GM18858 (cell line): Measurements from ENCODE around the gene TAOK2.

Experiments
- ATAC-seq: cut with Tn5 transposase; IDR thresholded peaks from one replicate; pipeline ENCODE4 v1.9.1; 2021; ENCODE audit not compliant: unreplicated experiment

Gene TAOK2

DNA sequence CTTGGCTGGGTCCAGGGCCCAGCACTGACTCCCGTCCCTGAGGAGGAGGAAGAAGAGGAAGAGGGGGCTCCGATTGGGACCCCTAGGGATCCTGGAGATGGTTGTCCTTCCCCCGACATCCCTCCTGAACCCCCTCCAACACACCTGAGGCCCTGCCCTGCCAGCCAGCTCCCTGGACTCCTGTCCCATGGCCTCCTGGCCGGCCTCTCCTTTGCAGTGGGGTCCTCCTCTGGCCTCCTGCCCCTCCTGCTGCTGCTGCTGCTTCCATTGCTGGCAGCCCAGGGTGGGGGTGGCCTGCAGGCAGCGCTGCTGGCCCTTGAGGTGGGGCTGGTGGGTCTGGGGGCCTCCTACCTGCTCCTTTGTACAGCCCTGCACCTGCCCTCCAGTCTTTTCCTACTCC, 13.3 kb downstream of the TAOK2 start:
- ATAC-seq, result no peak

DNA sequence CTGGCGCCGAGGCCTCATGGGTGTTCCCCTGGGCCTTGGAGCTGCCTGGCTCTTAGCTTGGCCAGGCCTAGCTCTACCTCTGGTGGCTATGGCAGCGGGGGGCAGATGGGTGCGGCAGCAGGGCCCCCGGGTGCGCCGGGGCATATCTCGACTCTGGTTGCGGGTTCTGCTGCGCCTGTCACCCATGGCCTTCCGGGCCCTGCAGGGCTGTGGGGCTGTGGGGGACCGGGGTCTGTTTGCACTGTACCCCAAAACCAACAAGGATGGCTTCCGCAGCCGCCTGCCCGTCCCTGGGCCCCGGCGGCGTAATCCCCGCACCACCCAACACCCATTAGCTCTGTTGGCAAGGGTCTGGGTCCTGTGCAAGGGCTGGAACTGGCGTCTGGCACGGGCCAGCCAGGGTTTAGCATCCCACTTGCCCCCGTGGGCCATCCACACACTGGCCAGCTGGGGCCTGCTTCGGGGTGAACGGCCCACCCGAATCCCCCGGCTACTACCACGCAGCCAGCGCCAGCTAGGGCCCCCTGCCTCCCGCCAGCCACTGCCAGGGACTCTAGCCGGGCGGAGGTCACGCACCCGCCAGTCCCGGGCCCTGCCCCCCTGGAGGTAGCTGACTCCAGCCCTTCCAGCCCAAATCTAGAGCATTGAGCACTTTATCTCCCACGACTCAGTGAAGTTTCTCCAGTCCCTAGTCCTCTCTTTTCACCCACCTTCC, 13.9 kb downstream of the TAOK2 start:
- ATAC-seq, result no peak

DNA sequence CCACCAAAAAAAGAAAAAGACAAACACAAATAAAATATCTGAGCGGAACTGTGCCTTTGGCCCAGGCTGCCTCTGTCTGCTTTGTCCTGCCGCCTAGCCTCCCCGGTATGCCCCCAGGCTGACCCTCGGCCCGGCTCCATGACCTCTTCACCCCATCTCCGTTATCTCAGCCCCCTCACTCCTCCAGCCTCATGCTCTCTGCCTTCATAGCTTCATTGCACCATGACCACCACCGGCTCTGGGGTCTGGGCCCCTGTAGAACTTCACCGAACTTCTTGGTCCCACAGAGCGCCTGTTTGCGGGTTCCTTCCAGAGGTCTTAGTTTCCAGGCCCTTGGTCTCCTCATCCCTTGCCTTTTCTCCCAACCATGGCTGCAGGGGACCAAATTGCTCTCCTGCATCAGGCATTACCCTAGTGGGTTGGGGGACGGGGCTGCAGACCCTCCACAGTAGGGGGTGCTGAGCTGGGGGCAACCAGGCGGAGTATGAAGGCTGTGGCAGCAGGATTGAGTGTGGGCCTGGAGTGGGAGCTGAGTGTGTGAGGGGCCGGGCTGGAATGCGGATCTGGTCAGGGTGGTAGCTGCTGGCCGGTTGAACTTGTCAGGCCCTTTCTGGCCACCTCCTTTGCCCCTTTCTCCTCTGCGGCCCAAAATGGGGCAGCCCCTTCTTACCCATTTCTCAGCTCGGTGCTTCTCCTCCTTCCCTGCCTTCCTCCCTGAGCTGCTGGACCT, 14.8 kb downstream of the TAOK2 start:
- ATAC-seq, result no peak

DNA sequence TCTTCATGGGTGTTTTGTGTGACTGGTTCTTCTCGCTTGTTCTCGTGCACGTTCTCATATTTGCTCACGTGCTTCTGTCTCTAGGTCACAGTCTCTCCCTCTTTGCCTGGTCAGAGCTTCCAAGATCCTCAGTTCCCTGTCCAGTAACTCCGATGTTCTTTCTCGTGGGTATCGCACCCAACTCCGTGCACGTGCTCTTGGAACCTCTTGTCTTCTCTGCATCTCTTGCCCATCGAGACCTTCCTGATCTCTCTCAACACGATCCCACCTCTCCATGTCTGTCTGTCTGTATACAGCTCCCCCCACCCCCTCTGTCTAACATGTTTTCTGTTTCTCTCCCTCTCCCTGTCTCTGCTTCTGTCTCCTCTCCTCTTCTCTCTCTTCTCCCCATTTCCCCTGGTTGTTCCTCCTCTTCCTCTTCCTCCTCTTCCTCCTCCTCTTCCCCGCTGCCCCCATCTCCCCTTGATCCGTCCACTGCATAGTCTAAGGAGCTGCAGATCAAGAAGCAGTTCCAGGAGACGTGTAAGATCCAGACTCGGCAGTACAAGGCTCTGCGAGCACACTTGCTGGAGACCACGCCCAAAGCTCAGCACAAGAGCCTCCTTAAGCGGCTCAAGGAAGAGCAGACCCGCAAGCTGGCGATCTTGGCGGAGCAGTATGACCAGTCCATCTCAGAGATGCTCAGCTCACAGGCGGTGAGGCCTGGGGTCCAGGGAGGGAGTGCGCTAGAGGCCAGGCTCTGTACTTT, 15.6 kb downstream of the TAOK2 start:
- ATAC-seq, result no peak

DNA sequence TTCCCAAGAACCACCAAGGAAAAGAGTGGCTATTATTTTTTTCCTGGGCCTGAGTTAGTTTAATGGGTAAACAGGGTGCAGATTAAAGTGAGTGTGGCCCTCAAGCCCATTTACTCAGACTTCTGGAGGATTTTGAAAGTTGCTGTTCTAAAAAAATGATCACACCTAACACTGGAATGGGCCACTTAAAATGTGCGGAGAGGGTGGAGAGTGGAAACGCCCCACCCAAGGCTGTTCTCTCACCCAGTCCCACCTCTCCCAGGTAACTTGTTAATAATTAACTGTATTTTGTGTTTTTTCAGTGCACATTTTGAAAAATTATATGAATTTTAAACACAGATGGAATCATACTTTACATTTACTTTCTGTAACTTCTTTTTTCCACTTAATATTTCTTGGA, 16.4 kb downstream of the TAOK2 start:
- ATAC-seq, result no peak

GRCh38 chr16:29990883-29991570, 17.4 kb downstream of the TAOK2 start:
- no peak for ATAC-seq

DNA sequence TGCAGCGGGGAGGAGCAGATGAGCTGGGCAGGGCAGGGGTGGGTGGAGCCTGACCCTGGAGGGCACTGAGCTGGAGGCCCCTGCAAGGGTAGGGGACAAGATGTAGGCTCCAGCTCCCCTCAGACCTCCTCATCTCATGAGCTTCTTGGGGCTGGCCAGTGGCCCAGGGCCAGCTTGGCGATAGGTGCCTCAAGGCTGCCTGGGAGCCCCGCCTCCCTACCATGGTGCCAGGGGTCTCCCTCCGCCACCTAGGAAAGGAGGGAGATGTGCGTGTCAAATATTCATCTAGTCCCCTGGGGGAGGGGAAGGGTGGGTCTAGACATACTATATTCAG, 17.9 kb downstream of the TAOK2 start:
- ATAC-seq, result no peak

GRCh38 chr16:29992344-29992967, 18.8 kb downstream of the TAOK2 start:
- ATAC-seq, result no peak

DNA sequence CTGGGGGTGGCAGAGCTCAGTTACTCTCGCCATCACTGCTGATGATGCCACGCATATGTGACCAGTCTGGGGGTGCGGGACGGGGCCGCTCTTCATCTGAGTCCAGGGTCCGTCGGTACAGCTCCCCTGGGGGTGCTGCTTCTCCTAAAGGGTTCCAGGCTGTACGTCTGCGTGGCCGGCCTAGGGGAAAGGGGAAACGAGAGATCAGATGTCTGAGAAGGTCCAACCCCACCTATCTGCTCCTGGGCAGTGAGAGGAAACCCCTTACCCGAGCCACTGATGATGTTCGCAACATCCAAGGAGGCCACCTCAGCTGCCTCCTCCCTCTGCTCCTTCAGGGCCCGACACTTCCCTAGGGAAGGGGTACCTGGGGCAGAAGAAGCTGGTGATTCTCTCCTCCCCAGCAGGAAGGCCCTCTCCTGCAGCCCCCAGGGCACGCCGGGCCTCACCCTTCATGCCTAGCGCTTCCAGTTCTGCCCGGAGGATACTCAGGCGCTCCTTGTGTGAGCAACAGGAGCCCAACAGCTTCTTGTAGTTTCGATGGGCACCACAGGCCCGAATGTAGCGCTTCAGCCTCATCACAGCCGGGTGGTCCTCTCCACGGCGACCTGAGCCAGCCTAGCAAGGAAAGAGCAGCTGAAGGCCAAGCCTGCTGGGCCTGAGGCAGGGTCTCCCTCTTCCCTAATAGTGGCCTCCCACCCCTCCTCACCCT, 19.7 kb downstream of the TAOK2 start:
- ATAC-seq, result no peak

DNA sequence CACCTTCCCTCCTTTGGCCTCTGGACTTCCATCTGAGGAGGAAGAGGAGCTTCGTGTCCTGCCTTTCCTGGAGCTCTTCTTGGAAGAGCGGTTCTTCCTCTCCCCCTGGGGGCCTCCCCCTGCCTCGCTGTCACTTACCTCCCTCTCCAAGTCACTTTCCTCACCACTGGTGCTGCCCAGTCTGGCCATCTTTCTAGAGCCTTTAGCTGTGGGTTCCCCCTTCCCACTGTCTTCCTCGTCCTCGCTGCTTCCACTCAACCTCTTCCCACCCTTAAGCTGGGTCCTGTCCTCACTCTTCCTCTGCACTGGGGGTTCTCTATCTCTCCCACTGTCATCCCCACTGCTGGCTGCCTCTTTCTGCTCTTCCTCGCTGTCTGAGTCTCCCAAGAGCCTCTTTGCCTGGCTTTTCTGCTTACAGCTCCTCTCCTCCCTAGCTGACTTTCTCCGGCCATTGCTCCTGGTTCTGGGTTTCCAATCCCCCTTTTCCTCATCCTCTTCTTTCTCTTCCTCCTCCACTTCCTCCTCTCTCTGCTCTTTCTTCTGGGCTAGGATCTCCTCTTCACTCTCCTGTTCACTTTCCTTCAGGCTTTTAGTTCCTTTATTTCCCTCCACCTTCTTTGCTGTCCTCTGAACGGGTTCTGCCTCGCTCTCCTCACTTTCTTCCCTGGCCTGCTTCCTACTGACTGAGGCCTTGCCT, 20.4 kb downstream of the TAOK2 start:
- no peak for ATAC-seq

- ATAC-seq, result peak; percentile 16
Measured at GRCh38 chr16:29994600-29995323, 21.1 kb downstream of the TAOK2 start.

DNA sequence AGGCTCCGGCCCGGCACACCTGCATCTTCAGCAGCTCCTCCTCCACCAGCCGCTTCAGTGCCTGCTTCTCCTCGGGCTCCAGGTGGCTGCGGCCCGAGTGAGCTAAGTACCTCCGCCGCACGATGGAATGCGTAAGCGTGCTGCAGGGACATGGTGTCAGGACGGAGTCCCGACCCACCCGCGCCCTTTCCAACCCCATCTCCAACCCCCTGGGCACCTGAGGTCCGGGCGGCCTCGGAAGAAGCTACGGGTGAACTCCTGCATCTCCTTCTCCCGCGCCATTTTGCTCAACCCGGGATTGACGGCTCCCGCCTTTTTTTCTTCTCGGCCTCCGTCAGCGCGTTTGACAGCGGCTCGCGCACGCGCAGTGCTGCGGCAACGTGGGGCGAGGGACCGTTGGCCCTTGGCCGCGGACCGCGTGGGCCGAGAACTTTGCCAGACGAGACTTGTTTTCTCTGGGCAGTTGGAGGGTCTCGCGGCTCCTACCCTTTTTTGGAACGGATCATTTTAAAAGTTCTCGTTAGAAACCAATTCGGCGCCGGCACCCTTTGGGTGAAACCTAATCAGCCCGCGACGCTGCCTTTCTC, 21.7 kb downstream of the TAOK2 start, which contains the start of gene HIRIP3:
Gene HIRIP3, minus strand, starts transcription at position 294 of the 587 bp plus-strand sequence. Its CDS starts 12 bp downstream, at position 282.
- ATAC-seq, result peak; percentile 18

GRCh38 chr16:29995911-29996765, 22.5 kb downstream of the TAOK2 start, which contains the start of gene INO80E:
TSS of gene INO80E (plus strand) at chr16:29996241. CDS start at chr16:29996311, 70 bp downstream.
- peak; percentile 77 for ATAC-seq

DNA sequence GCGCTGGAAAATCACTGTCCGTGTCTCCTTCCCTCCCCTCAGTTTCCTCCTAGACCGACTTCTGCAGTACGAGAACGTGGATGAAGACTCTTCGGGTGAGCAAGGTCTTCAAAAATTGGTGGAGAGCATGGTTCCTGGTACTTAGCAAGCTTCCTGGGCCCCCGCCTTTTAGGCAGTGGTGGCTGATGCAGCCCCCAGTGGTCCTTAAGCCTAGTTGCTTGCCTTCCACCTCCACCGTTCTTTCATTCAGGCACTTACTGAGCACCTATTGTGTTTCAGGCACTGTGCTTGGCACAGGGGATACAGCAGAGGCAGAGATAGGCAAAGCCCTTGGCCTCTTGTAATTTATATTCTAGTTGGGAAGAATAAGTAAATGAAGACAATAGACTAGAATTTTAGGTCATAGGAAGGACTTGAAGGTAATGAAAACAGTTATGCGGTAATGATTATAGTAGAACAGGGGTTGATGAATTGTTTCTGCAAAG, 23.1 kb downstream of the TAOK2 start:
- ATAC-seq, result no peak

- ATAC-seq, result no peak
Measured at GRCh38 chr16:29999605-30000004, 25.9 kb downstream of the TAOK2 start.

DNA sequence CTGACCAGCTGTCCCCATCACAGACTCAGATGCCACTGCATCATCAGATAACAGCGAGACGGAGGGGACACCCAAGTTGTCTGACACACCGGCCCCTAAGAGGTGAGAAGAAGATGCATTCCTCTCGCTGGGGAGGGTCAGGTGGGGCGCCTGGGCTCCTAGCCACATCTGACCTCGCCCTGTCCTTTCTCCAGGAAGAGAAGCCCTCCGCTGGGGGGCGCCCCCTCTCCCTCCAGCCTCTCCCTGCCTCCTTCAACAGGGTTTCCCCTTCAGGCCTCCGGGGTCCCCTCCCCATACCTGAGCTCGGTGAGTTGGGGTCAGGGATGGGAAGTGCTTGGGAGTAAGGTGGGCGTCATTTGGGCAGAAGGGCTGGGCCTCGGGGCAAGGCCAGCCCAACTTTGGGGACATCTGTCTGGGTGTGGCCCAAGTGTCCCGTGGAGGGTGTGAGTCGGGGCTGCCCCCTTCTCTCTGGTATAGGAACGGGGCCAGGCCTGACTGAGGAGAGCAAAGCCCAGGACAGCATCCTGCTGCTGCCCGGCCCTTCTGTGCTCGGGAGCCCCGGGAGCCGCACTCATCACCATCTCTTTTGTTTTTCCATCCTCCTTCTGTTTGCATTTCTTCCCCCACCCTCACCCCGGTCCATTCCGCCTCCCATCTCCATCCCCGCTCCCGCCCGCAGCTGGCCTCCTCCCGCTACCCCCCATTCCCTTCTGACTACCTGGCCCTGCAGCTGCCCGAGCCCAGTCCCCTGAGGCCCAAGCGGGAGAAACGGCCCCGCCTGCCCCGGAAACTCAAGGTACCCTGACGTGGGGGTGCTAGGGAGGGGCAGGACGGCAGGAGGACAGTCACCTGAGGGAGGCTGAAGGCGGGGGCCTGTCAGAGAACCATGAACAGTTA, 27.3 kb downstream of the TAOK2 start:
- ATAC-seq, result no peak
